BJ (cell line): ENCODE results near the gene RETREG3. TPM values are rescaled to one million over a fixed set of nuclear protein-coding genes. Genes with fewer than 3 reads are reported as not detected.

Experiments
- CTCF ChIA-PET: fragments of 350-600 bp; formaldehyde crosslinking; extraction: SDS; loops from one replicate; lab custom pipeline; 2021; ENCODE audit warnings: antibody characterized with exemption, inconsistent platforms; lab: Yijun Ruan, JAX
- POLR2A ChIA-PET: fragments of 300-600 bp; sonication (Branson Sonifier 250); formaldehyde crosslinking; extraction: SDS; loops from one replicate; lab custom pipeline; 2021; ENCODE audit warnings: antibody characterized with exemption; lab: Charles Lee
- DNase-seq: peaks from one replicate; pipeline ENCODE4 v3.0.0-alpha.2; 2011; ENCODE audit warnings: low read depth
- H3K27me3 ChIP-seq: 2 replicates; pipeline ENCODE4 v1.6.0; 2011; ENCODE audit warnings: low read length; ENCODE audit not compliant: control insufficient read depth, insufficient read depth
- H3K36me3 ChIP-seq: 2 replicates; pipeline ENCODE4 v1.5.1; 2011; ENCODE audit warnings: low read length; ENCODE audit not compliant: control insufficient read depth, insufficient read depth
- H3K4me3 ChIP-seq: 2 replicates; pipeline ENCODE4 v1.5.1; 2011; ENCODE audit warnings: low read depth, mild to moderate bottlenecking, control low read depth, low read length
- polyA plus RNA-seq: library from polyadenylated mRNA; depleted of rRNA; stranded (reverse); fragments of >200 nt; gene quantifications from 2 replicates; pipeline ENCODE4 v1.2.3, GENCODE V29; 2011
- TF ChIP-seq, protein P1 (sequence below): IDR thresholded peaks from 2 replicates; pipeline ENCODE4 v1.5.1; 2011; ENCODE audit warnings: low read depth, mild to moderate bottlenecking, control low read depth, inconsistent platforms, low read length, moderate library complexity; ENCODE audit not compliant: insufficient read depth

RETREG3 gene
- polyA plus RNA-seq, 1 experiment: 54.4 TPM

- Histone ChIP-seq H3K36me3 (peaks cover 12% of the 10 kb centered on the region), H3K4me3 (peak overlapping the region; percentile 48), H3K27me3 (no peaks in the 10 kb centered on the region)
- TF ChIP-seq, protein P1, sequence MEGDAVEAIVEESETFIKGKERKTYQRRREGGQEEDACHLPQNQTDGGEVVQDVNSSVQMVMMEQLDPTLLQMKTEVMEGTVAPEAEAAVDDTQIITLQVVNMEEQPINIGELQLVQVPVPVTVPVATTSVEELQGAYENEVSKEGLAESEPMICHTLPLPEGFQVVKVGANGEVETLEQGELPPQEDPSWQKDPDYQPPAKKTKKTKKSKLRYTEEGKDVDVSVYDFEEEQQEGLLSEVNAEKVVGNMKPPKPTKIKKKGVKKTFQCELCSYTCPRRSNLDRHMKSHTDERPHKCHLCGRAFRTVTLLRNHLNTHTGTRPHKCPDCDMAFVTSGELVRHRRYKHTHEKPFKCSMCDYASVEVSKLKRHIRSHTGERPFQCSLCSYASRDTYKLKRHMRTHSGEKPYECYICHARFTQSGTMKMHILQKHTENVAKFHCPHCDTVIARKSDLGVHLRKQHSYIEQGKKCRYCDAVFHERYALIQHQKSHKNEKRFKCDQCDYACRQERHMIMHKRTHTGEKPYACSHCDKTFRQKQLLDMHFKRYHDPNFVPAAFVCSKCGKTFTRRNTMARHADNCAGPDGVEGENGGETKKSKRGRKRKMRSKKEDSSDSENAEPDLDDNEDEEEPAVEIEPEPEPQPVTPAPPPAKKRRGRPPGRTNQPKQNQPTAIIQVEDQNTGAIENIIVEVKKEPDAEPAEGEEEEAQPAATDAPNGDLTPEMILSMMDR: no peak
- DNase-seq: no peak
- ChIA-PET POLR2A (interaction anchor here (0.5 to 1.2 kb wide), 3 partner anchors 11 to 212 kb away, joined by 3 to 14 read pairs (median 4); no protein-coding TSS in a partner anchor), CTCF (interaction anchor here (0.6 to 2.1 kb wide), 10 partner anchors 9 to 225 kb away, joined by 3 to 11 read pairs (median 3); no protein-coding TSS in a partner anchor)
These were observed 72.6 kb downstream of the RETREG3 start for GRCh38 chr17:42536372-42537155.

GRCh38 chr17:42536048-42536371 is 73.2 kb downstream of the RETREG3 start, which contains the start of gene NAGLU:
TSS of gene NAGLU (plus strand) at chr17:42536241. CDS start at chr17:42536273, 32 bp downstream.
- ChIA-PET CTCF (interaction anchor here (0.9 to 2.1 kb wide), 8 partner anchors 9 to 224 kb away, joined by 3 to 11 read pairs (median 4); no protein-coding TSS in a partner anchor), POLR2A (interaction anchor here (0.6 to 1.2 kb wide), 3 partner anchors 72 to 211 kb away, joined by 3 to 14 read pairs (median 4); no protein-coding TSS in a partner anchor)
- DNase-seq: no peak
- TF ChIP-seq, protein P1: no peak
- Histone ChIP-seq H3K36me3 (peaks cover 8% of the 10 kb centered on the region), H3K27me3 (no peaks in the 10 kb centered on the region), H3K4me3 (peak within 1 kb of the TSS; percentile 48)

DNA sequence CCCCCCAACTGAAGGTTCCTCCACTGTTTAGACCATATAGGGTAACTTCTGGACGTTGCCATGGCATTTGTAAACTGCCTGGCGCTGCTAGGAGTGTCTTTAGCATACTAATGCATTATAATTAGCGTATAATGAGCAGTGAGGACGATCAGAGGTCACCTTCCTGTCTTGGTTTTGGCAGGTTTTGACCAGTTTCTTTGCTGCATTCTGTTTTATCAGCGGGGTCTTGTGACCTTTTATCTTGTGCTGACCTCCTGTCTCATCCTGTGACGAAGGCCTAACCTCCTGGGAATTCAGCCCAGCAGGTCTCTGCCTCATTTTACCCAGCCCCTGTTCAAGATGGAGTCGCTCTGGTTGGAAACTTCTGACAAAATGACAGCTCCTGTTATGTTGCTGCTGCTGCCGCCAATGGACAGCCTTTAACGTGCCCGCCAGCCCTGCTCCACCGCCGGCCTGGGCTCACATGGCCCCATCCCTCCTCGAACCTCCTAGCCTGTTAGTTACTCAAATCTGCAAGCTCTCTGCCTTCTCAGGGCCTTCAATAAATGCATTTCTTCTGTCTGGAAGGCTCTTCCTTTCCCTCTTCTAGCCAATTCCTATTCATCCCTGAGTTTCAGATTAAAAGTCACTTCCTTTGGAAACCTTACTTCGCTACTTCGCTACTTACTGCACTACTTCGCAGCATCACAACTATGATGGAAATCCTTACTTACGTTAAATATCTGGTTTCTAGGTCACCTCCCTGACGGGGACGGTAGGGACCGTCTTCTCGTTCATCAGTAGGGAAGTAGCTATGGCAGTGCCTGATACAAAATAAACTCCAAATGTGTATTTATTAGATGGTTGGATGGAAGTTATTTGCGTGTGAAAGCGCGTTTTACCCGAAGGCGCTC is 73.8 kb downstream of the RETREG3 start:
- Histone ChIP-seq H3K4me3 (peak overlapping the region; percentile 48), H3K27me3 (no peaks in the 10 kb centered on the region), H3K36me3 (peaks cover 7% of the 10 kb centered on the region)
- POLR2A ChIA-PET: interaction anchor here (0.6 to 1.2 kb wide), 2 partner anchors 164 to 211 kb away, joined by 3 to 4 read pairs; no protein-coding TSS in a partner anchor
- TF ChIP-seq, protein P1: no peak
- CTCF ChIA-PET: interaction anchor here (0.8 to 2.1 kb wide), 9 partner anchors 8 to 223 kb away, joined by 3 to 11 read pairs (median 3); no protein-coding TSS in a partner anchor
- no peak for DNase-seq

DNA sequence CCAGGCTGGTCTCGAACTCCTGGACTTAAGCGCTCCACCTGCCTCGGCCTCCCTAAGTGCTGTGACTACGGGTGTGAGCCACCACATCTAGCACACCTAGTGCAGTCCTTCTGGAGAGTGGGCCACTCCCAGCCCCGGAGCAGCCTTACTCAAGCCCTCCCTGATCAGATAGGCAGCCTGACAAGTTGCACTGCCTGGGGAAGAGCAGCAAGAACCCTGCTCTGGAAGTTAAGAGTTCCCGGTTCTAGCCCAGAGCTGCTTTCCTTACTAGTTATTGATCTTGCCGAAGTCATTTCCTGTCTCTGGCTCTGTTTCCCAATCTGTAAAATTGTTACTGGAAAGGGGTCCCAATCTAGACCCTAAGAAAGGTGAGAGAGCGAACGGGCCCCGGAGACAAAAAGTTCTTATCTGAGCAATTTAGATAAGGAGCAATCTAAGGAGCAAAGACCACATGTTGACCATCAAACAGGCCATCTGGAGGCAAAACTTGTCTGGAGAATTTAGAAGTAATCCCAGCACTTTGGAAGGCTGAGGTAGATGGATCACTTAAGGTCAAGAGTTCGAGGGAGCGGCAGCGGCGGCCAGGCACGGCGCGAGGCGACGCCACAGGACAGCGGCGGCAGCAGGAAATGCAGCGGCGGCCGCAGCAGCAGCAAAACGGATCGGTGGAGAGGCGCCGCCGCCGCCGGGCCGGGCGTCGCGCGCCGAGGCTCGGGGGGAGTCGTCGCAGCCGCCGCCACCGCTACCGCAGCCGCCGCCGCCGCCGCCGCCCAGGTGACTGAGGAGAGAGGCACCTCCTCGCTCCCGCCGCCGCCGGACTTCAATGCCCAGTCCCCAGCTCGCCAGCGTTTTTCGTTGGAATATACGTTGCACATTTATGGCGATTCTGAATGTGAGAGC is 77.5 kb downstream of the RETREG3 start:
- no peak for DNase-seq
- H3K4me3 ChIP-seq: peak overlapping the region; percentile 44
- no peaks in the 10 kb centered on the region for H3K36me3 ChIP-seq
- H3K27me3 ChIP-seq: no peaks in the 10 kb centered on the region
- CTCF ChIA-PET: interaction anchor here (0.6 to 2.0 kb wide), 6 partner anchors 9 to 118 kb away, joined by 3 to 6 read pairs (median 3); no protein-coding TSS in a partner anchor
- TF ChIP-seq, protein P1: peak; percentile 51
- POLR2A ChIA-PET: no interaction called here
